Cardiac septum (tissue), 1 donor: Measurements from ENCODE around the gene OR4E2. TPM values are rescaled to one million over a fixed set of nuclear protein-coding genes. Genes with fewer than 3 reads are reported as not detected.
"Not testable (repeated sequence)": the region's sequence is repeated elsewhere in the genome, so short reads cannot be mapped to it uniquely, and the experiment has no call there.

ENCODE experiments used
- DNase-seq: peaks from one replicate; pipeline ENCODE4 v3.0.0-alpha.2; 2020; ENCODE audit warnings: low spot score
- intact Hi-C: fragments of 100-400 bp; cut with DNase I; formaldehyde crosslinking; loops from one replicate; pipeline ENCODE4 v1.14.0; 2022
- long read RNA-seq: library from polyadenylated mRNA; unstranded; transcript quantifications from one replicate; pipeline ENCODE4 v2.0.0, GENCODE V29; 2021
- total RNA-seq: library from RNA; stranded (reverse); fragmentation: NEBNext Ultra II Directional; extraction: Animal tissue kit (Norgen Biotek cat#: 25700); gene quantifications from one replicate; pipeline ENCODE4 v1.2.1, GENCODE V29; 2021
- donor health status: DM: no; HTN: no; CAD: no.

The OR4E2 gene, protein sequence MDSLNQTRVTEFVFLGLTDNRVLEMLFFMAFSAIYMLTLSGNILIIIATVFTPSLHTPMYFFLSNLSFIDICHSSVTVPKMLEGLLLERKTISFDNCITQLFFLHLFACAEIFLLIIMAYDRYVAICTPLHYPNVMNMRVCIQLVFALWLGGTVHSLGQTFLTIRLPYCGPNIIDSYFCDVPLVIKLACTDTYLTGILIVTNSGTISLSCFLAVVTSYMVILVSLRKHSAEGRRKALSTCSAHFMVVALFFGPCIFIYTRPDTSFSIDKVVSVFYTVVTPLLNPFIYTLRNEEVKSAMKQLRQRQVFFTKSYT
- not detected for total RNA-seq
- long read RNA-seq, result 0 reads

DNA sequence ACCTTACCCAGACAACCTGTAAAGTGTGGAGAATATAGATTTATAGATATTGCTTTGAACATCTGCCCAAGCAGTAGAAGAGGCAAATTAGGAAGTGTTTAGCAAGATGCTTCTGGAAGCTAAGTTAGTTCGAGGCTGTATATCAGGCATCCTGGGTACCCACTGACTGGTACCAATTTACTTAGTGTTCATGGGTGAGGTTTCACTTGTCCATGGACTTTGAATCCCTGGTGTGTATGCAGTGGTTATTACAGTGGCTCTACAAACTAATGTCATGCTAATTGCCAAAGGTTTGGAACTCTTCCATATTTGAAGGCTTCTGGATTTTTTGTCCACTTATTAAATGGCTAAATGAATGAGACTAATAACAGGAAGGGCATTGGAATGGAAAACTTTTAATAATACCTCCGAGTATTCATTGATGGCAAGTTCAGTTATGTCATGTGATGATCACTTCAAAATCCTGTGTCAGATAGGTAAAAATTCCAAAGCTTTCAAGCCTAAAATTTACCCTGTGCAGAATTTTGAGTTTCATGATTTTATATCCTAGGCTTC is at the start of gene OR4E2:
Gene OR4E2 (plus strand): TSS at position 505 of the 555 bp plus-strand sequence. CDS start 11,248 bp downstream, outside the sequence.
- intact Hi-C loops, result no loop called here
- no peak for DNase-seq

DNA sequence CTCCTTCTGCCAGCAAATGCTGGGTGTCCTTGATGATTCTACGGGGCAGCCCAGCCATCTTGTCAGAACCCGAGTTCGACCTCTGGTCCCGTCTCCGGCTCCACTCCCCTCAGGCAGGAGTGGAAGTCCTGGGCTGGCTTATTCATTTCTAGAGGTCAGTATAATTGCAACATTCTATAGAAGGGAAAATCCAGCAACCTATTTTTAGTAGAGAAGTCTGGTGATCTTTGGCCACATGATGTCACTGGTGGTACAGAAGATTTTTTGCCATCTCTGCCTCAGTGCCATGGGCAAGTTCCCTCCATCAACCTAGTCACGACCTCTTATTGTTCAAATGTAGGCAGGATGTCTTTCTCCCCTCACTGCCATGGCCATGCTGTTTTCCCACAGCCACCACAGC is 41.3 kb upstream of the OR4E2 start:
- DNase-seq, result no peak
- intact Hi-C loops, result no loop called here

DNA sequence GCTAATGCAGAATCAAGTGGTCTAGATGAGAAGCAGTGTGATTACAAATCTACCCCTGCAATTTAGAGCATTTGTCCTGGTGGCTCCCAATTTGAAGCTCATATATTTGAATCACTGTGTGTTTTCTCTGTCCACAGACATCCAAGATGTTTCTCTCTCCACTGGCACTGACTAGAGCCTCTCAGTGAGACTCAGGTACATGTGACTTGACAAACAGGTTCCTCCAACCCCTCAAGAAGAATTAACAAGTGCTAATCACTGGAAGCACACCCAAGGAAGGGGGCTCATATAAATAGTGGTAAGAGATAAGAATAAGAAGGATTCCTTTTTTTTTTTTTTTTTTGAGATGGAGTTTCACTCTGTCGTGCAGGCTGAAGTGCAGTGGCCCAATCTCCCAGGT is 39.4 kb upstream of the OR4E2 start:
- intact Hi-C loops, result no loop called here

DNA sequence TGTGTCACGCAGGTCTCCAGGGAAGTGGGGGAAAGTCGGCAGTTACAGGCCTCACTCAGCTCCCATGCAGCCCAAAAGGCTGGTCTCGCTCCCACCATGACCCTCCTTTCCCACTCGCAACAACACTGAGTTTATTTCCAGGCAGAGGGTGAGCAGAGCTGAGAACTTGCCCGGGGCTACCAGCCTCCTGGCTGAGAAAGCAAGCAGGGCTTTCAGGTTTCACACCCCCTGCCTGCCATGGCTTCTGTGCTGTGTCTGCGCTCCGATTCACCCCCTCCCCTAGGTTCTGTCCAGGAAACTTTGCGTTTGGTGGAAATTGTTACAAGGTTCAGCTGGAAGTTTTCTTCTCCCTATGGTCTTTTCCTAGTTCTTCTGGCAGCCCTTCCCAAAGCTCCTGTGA is 36.0 kb upstream of the OR4E2 start:
- no peak for DNase-seq
- intact Hi-C loops, result no loop called here

More for the DNA sequence above, 39.4 kb upstream of the OR4E2 start:
- no peak for DNase-seq

DNA sequence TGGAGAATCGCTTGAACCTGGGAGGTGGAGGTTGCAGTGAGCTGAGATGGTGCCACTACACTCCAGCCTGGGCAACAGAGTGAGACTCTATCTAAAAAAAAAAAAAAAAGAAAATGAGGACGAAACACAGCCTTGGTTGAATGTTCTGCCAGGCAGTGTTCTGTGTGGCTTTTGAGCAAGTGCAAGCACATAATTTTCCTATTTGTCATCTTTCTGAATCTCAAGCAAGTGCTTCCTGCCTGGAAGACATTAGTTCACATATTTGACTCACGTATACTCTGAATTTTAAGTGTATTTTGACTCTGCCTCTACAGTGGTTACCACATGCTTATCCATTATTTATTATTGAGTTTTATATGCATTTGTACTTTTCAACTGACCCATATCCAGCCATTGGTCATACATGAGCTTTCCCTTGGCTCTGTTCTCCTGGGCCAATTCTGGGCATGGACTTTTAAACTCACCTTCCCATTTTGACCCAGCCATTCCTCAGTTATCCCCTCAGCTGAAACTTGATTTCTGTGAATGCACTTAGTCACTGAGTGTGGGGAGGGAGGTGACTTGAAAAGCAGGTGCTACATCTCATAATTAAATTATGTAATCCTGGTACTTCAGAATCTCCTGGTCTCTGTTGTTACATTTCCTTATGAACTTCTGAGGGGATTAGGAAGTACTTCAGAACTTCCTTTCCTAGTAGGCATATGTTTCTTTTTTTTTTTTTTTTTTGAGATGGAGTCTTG is 27.0 kb upstream of the OR4E2 start:
- intact Hi-C loops, result no loop called here
- no peak for DNase-seq

DNA sequence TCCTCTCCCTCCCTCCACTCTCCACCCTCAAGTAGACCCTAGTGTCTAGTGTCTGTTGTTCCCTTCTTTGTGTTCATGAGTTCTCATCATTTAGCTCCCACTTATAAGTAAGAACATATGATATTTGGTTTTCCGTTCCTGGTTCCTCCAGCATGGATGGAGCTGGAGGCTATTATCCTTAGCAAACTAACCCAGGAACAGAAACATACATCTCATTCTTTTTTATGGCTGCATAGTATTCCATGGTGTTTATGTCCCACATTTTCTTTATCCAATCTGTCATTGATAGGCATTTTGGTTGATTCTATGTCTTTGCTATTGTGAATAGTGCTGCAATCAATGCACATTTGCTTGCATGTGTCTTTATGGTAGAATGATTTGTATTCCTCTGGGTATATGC is 23.1 kb upstream of the OR4E2 start:
- intact Hi-C loops, DNase-seq: not testable (repeated sequence)

DNA sequence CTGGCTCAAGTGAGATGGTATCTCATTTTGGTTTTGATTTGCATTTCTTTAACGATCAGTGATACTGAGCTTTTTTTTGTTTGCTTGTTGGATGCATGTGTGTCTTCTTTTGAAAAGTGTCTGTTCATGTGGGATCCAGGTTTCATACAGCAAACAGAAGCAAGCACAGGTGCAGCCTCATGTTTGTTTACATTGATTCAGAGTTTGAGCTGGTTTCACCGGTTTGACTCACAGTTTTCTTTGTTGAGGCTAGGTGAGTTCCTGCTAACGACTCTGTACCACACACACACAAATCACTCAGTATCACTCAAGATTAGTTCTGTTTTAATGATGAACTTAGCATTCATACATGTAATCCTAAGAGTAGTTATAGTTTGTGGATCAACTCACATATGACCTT is 22.6 kb upstream of the OR4E2 start:
- intact Hi-C loops, result no loop called here
- no peak for DNase-seq

DNA sequence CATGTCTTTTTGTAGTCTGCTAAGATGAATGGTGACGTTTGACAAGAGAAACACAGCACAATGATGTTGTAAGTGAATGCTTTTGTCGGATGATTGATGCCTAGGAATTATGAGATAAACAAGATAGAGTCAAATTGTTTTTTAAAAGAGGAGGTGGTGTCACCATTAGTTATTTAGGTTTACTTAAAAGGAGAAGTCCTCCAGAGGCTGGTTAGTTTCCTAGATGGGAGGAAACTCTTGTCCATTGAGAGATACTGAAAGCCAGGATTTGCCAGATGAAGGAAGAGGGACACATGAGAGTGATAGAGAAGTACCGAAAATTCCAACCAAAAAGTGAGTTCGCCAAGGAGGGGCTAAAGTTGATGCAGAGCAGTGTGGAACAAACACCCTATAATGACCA is 18.8 kb upstream of the OR4E2 start, which contains the start of gene OR10G2:
Gene OR10G2 (minus strand): TSS at position 101 of the 400 bp plus-strand sequence. CDS start 98 bp downstream, at position 3.
- DNase-seq, result no peak
- intact Hi-C loops, result no loop called here

DNA sequence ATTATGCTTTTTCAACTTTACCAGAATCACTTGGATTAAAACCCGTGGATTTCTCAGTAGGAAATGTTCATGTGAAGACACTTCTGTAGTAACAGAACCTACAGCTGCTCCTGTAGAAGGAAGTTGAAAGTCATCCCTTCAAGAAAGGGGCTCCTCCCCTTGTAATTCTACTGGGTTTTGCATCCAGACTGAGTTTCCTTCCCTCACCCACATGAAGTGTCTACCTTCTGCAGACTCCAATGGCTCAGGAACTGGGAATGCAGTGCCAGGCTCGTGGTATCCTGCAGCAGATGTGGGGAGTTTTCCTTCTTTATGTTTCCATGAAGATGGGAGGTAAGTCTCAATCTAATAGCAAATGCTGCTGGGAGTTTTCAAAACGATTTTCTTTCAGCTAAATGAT is 11.0 kb upstream of the OR4E2 start:
- intact Hi-C loops, result no loop called here
- DNase-seq, result no peak

DNA sequence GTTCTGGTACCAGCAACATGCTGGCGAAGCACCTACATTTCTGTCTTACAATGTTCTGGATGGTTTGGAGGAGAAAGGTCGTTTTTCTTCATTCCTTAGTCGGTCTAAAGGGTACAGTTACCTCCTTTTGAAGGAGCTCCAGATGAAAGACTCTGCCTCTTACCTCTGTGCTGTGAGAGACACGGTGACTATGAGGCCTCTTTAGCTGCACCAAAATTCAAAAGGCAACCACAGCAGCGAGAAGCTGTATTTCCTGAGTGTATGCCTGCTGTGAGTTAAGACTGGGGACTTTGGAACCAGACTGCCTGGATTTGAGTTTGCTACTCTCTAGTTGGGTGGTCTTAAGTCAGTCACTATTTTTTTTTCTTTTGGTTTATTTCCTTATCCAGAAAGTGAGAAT is 10.2 kb upstream of the OR4E2 start:
- intact Hi-C loops, result no loop called here
- DNase-seq, result no peak

DNA sequence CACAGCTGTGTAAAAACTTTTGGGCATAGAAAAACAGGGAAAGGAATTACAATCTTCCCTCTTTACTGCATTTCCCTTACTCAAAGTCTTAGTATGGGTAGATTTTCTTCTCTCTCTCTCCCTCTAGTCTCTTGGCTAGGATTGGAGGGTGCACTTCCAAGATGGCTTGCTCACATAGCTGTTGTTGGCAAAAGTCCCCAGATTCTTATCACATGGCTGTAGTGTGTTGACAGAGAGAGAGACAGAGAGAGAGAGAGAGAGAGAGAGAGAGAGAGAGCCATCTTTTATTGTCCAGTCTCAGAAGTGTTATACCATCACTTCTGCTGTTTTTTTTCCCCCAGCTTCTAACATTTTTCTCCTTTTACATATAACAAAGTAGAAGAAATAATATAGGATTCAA is 6.3 kb upstream of the OR4E2 start:
- DNase-seq, result no peak
- intact Hi-C loops, result no loop called here

DNA sequence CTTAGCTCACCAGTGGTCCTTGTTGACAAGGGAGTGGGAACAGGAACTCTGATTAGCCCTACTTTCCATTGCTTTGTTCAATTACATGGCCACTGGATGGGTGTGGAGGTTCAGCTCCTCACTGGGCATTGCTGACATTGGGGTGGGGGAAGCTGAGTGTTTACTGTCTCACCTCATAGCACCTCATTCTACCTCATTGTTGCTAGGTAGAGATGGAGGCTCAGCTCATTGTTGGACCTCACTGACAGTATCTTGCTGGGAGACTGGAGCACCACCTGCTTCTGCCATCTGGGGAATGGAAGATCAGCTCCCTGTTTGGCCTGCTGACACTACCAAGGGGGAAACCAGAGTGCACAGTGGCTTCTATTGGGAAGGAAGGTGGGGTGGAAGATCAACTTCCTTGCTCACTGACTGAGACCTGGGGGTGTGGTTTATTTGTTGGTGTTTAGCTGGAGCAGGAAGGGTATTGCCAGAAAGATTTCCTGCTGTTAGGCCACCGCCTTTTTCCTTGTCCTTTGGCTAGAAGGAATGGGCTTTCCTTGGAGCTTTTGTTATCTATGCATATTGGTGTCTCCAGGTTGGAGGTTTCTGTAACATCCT is 1.3 kb upstream of the OR4E2 start:
- no peak for DNase-seq
- intact Hi-C loops, result no loop called here

DNA sequence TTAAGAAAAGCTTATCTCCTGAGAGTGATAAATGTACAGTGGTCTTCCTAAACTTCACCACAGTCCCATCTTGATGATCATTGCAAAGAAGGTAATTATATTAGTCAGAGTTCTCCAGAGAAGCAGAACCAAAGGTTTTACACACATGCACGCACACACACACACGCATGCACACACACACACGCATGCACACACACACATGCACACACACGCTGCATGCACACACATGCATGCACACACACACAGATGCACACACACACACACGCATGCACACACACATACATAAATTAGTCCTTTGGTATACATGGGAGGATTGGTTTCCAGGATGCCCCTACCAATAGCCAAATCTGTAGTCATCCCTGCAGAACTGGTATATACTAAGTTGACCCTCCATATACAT is 580 bp downstream of the OR4E2 start:
- intact Hi-C loops, result no loop called here
- no peak for DNase-seq

DNA sequence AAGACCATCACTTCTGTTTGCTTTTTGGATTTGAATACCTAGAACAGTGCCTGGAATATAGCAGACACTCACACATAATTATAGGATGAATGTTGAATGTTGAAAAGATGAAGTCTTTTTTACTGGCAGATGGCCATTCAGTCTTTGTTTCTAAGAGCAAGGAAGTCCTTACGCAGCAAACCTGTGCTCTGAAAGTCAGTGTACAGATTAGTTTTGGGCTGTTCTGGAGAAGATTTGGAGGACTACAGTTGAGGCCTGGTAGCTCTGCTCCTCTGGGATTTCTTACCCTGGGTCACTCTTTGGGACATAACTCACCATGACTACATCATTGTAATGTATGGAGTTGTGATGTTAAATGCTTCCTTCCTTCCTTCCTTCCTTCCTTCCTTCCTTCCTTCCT is 3.3 kb downstream of the OR4E2 start:
- DNase-seq, result no peak
- intact Hi-C loops, result no loop called here

DNA sequence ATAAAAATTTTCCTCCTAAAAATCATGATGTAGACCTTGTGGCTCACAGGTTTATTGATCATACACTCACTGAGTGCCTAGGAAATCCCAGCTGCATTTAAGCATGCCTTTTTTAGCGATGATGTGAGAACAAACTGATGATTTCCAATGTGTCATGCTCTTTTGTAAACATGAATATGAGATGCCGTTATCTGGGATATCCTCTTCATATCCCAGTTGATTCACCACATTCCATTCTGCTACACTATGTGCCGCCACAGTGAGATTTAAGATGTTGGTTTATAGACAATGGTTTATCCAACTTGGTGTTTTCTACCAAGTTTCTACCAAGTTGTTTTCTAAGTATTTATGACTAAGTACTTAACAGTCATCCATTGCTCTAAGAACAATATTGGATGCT is 14.7 kb downstream of the OR4E2 start:
- intact Hi-C loops, result no loop called here
- DNase-seq, result no peak

DNA sequence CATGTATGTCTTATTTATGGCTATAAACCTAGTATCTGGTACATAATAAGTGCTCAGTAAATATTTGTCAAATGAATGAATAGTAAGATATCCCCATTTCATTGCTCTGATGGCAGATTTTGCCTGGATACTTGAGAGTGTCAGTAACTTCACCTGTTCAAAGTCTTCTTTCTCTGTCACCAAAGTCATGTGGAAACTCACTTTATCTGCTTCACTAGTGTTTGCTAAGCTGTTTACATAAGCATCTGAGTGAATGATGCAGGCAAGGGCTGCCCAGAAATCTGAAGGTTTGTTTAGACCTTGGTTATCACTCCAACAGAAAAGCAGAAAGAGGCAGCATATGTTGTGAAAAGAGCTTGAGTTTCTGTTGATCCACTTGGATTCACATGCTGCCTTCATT is 15.6 kb downstream of the OR4E2 start:
- DNase-seq, result no peak
- intact Hi-C loops, result no loop called here

DNA sequence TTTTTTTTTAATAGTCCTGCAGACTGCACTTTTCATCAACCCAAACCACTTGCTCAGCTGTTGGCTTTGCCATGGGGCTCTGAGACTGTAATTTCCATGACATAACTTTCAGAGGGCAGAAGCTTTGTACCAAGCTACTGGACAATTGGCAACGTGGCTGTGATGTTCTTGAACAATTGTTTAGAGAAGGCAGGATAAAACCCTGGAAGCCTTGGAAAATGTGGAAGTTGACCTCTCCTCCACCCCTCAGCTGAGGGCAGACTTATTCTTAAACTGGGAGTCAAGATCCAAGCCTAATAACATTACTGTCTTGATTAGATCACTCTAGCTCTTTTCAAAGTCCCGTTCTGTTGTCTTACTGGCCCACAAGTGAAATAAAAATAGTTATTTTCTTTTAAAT is 17.7 kb downstream of the OR4E2 start:
- intact Hi-C loops, result no loop called here
- DNase-seq, result no peak

DNA sequence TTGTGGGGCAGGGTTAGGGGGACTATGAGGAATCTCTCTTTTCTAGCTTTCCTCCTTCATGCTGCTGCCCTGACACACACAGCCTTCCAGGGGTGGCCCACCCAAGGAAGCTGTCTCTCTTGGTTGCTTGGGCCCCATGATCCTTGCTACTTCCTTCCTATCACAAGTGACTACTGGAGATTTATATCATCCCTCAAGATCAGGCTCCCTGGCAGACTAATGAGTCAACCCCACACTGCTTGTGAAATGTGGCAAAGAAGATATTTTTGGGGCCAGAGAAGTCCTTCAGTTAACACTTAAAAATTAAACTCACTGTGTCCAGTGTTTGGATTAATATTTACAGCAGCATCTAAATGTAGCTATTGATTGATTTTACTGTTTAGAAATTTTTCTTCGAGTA is 18.5 kb downstream of the OR4E2 start:
- intact Hi-C loops, result no loop called here
- DNase-seq, result no peak

DNA sequence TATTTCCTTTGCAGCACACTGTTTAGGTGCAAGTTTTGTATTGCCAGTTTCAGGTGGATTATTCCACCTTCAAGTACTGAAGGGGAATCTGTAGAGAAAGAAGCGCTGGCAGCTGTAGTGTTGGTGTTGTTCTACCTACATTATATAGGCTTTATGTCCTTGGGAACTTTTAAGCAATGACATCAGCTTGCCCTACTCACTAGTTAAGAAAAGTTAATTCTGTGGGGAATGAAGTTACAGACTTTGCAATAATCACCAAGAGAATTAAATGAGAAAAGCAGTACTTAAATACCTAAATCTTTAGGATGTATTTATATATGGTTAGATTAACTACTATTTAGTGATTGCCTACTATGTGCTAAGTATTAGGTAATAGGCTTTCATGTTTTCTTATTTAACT is 20.1 kb downstream of the OR4E2 start, which contains the start of gene OR4E1:
Gene OR4E1 (minus strand): TSS at position 101 of the 400 bp plus-strand sequence. CDS start 2,883 bp downstream, outside the sequence.
- DNase-seq, result no peak
- intact Hi-C loops, result no loop called here

DNA sequence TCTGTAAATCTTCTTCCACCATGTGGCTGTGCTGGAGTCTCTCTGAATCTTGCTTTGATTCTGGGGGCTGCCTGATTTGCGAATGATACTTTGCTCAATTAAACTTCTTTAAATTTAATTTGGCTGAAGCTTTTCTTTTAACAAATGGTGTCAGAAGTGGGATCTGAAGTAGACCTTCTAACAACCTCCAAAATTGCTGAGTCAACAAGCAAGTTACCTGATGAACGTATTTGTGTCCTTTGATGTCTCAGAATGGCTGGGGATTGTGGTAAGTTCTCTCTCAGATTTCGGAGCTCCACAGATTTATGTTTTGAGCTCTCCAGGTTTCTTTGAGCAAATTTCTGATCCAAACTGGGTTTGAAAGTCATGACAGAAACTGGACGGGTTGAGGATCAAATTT is 21.9 kb downstream of the OR4E2 start:
- intact Hi-C loops, result no loop called here
- DNase-seq, result no peak
